Thoracic aorta (tissue), 2 donors: ENCODE results near the gene PEPD. TPM values are rescaled to one million over a fixed set of nuclear protein-coding genes. Genes with fewer than 3 reads are reported as not detected.

Experiments
- ATAC-seq: fragments of 150-250 bp; one replicate; pipeline ENCODE4 v1.8.0; 2017; ENCODE audit warnings: low read depth; ENCODE audit not compliant: insufficient number of reproducible peaks, low FRiP score
- DNase-seq: peaks from one replicate; pipeline ENCODE4 v3.0.0-alpha.2; 2020; ENCODE audit warnings: low spot score
- H3K27ac ChIP-seq, 2 donors: fragments of 200-600 bp; sonication (generic); 1 replicate in 1 of 2; 2 replicates in 1 of 2; pipeline ENCODE4 v1.5.1; 2016; ENCODE audit warnings: mild to moderate bottlenecking in 2 of 2, moderate library complexity in 2 of 2
- H3K27me3 ChIP-seq: fragments of 200-600 bp; sonication (generic); replicated peaks from 2 replicates; pipeline ENCODE4 v1.6.0; 2016; ENCODE audit warnings: mild to moderate bottlenecking; ENCODE audit not compliant: insufficient read depth
- H3K36me3 ChIP-seq: fragments of 200-600 bp; sonication (generic); one replicate; pipeline ENCODE4 v1.5.1; 2016
- H3K4me1 ChIP-seq, 2 donors: fragments of 200-600 bp; sonication (generic); 1 replicate in 1 of 2; 2 replicates in 1 of 2; pipeline versions ENCODE4 v1.5.1 to v1.6.0; 2016; ENCODE audit warnings: low read depth in 2 of 2, mild to moderate bottlenecking in 1 of 2; ENCODE audit not compliant: control insufficient read depth in 1 of 2
- H3K4me3 ChIP-seq: fragments of 200-600 bp; sonication (generic); 2 replicates; pipeline ENCODE4 v1.5.1; 2016; ENCODE audit warnings: mild to moderate bottlenecking
- H3K9me3 ChIP-seq: fragments of 200-600 bp; sonication (generic); 2 replicates; pipeline ENCODE4 v1.5.1; 2016
- total RNA-seq, 2 donors: library from RNA; depleted of rRNA; stranded (reverse); fragments of >200 nt; gene quantifications; one replicate each; pipeline versions ENCODE4 v1.1.0 to v1.2.3, GENCODE V29; 2016
- TF ChIP-seq, protein P1 (sequence below): fragments of 200-600 bp; sonication (generic); IDR thresholded peaks from one replicate; pipeline ENCODE4 v1.5.1; 2019; ENCODE audit warnings: antibody characterized with exemption

Gene PEPD
- total RNA-seq, 2 donors from 2014 or later, result 48.7 to 70.9 TPM

DNA sequence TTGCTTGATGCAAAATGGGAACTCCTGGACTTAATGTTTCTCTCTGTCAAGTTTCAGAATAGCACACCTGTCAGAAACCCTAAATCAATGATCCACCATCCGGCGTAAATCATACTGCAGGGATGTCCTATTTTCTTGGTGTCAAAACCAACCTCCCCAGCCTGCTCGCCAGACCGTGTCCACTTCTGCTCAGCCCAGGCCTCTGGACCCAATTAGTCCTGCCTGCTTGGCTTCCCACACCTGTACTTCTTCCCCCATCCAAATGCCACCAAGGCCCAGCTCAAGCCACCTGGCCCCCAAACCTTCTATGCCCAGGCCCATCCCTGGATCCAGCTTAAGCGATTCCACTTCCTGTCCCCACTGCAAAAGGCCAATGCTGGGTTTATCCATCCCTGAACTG is 25.1 kb upstream of the PEPD start:
- Histone ChIP-seq H3K27me3 (no peaks in the 10 kb centered on the region), H3K36me3 (no peaks in the 10 kb centered on the region), H3K4me1 (no peaks in the 10 kb centered on the region), H3K4me3 (no peak overlapping the region), H3K27ac (no peak overlapping the region), H3K9me3 (no peaks in the 10 kb centered on the region)
- TF ChIP-seq, protein P1, sequence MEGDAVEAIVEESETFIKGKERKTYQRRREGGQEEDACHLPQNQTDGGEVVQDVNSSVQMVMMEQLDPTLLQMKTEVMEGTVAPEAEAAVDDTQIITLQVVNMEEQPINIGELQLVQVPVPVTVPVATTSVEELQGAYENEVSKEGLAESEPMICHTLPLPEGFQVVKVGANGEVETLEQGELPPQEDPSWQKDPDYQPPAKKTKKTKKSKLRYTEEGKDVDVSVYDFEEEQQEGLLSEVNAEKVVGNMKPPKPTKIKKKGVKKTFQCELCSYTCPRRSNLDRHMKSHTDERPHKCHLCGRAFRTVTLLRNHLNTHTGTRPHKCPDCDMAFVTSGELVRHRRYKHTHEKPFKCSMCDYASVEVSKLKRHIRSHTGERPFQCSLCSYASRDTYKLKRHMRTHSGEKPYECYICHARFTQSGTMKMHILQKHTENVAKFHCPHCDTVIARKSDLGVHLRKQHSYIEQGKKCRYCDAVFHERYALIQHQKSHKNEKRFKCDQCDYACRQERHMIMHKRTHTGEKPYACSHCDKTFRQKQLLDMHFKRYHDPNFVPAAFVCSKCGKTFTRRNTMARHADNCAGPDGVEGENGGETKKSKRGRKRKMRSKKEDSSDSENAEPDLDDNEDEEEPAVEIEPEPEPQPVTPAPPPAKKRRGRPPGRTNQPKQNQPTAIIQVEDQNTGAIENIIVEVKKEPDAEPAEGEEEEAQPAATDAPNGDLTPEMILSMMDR, result no peak
- no peak for DNase-seq
- ATAC-seq, result no peak

DNA sequence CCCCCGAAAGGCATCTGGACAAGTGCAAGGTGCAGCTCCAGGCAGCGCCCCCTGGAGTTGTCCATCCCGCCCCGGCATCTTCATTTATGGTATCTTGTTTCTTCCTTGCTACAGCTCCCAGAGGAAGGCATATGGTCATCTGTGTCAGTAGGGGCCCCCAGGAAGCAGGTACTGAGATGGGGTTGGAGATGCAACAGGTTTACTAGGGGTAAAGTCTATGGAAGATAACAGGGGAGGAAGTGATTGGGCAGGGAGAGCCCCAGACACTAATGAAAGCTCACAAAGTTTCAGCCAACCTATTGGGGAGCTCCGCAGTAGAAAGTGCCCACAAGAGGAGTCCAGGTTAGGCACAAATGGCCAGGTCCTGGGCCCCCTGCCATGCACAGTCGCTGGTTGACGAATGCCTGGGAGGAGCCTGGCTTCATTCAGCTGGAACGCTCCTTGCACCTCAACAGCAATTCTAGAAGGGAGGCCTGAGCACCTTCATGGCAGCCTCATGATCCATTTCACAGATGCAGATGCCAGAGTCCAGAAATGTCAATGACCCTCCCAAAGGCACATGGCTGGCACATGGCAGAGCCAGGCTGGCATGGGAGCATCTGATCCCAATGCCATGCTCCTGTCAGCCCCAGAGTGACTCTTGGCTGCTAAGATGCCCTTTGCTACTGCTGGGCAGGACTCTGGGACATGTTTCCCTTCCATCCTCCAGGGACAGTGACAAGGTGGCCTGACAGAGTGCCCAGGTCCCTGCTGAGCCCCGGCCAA is 23.8 kb upstream of the PEPD start:
- Histone ChIP-seq H3K27ac (no peak overlapping the region), H3K4me3 (no peak overlapping the region), H3K9me3 (no peaks in the 10 kb centered on the region), H3K36me3 (no peaks in the 10 kb centered on the region), H3K4me1 (no peaks in the 10 kb centered on the region), H3K27me3 (no peaks in the 10 kb centered on the region)
- DNase-seq, result no peak
- no peak for ATAC-seq
- TF ChIP-seq, protein P1, result no peak

- Histone ChIP-seq H3K27me3 (no peaks in the 10 kb centered on the region), H3K4me3 (no peak overlapping the region), H3K27ac (no peak overlapping the region), H3K4me1 (no peaks in the 10 kb centered on the region), H3K9me3 (no peaks in the 10 kb centered on the region), H3K36me3 (no peaks in the 10 kb centered on the region)
- TF ChIP-seq, protein P1, result no peak
- ATAC-seq (no peak), DNase-seq (no peak)
These were observed 13.6 kb upstream of the PEPD start for GRCh38 chr19:33535226-33535625.

DNA sequence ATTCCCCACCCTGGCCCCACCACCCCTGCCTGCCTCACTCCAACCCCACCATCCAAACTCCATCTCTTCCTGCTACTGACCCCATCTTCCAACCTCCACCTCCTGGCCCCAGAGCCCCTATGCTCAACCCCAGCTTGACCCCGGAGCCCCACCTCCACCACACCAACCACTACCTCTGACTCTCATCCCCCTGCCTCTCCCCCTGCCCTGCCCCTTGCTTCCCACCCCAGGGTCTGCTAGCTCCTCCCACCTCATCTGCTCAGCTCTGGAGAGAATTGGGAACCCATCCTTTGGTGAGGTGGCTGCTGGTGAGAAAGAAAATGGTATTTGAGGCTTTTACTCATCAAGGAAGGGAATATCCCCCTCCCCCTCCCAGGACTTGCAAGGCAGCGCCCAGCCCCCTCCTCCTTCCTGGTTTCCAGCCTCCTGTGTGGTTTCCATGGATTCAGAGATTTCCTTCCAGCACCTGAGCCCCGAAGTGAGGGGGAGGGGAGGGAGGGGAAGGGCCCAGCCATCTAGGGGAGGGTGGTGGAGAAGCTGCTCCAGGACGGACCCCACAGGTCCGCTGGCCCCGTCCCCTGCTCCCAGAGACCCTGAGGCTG is 11.4 kb upstream of the PEPD start:
- no peak overlapping the region for H3K4me3 ChIP-seq
- no peaks in the 10 kb centered on the region for H3K9me3 ChIP-seq
- no peak overlapping the region for H3K27ac ChIP-seq
- DNase-seq (no peak), ATAC-seq (no peak)
- TF ChIP-seq, protein P1, result no peak
- H3K27me3 ChIP-seq, result no peaks in the 10 kb centered on the region
- no peaks in the 10 kb centered on the region for H3K36me3 ChIP-seq
- H3K4me1 ChIP-seq, result no peaks in the 10 kb centered on the region

DNA sequence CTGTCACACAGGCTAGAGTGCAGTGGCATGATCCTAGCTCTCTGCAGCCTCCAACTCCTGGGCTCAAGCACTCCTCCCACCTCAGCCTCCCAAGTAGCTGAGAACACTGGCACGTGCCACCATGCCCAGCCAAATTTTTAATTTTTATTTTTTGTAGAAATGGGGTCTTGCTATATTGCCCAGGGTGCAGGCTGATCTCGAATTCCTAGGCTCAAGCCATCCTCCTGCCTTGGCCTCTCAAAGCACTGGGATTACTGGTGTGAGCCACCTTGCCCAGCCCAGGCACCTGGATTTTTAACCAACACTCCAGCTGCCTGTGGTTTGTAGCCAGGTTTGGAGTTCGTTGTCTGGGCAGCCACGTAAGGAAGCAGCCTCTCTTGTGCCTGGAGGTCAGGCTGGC is 9.3 kb upstream of the PEPD start:
- Histone ChIP-seq H3K9me3 (no peaks in the 10 kb centered on the region), H3K27ac (no peak overlapping the region), H3K27me3 (no peaks in the 10 kb centered on the region), H3K4me3 (no peak overlapping the region), H3K4me1 (no peaks in the 10 kb centered on the region), H3K36me3 (no peaks in the 10 kb centered on the region)
- ATAC-seq, result no peak
- TF ChIP-seq, protein P1, result no peak
- no peak for DNase-seq
